ENCODE results near the gene HRAS.

The HRAS gene

GRCh38 chr11:494761-495536, 40.4 kb downstream of the HRAS start:
- no peak for DNase-seq (ENCODE audit: low read depth in 2 of 2)

GRCh38 chr11:492427-493226, 42.7 kb downstream of the HRAS start:
- DNase-seq (ENCODE audit: low read depth in 2 of 2) = no peak

- DNase-seq (ENCODE audit: low read depth in 2 of 2) = no peak
These were observed 44.0 kb downstream of the HRAS start for GRCh38 chr11:491358-491757.

GRCh38 chr11:490930-491260, 44.5 kb downstream of the HRAS start:
- DNase-seq (ENCODE audit: low read depth in 2 of 2) = no peak

GRCh38 chr11:490186-490929, 45.0 kb downstream of the HRAS start:
- DNase-seq (ENCODE audit: low read depth in 2 of 2) = no peak

GRCh38 chr11:489610-490185, 45.7 kb downstream of the HRAS start:
- DNase-seq (ENCODE audit: low read depth in 2 of 2) = no peak

GRCh38 chr11:488992-489391, 46.4 kb downstream of the HRAS start:
- DNase-seq (ENCODE audit: low read depth in 2 of 2) = no peak

- no peak for DNase-seq (ENCODE audit: low read depth in 2 of 2)
These were observed 46.8 kb downstream of the HRAS start for GRCh38 chr11:488579-488978.

GRCh38 chr11:488062-488461, 47.3 kb downstream of the HRAS start:
- no peak for DNase-seq (ENCODE audit: low read depth in 2 of 2)

GRCh38 chr11:487571-488021, 47.8 kb downstream of the HRAS start:
- DNase-seq (ENCODE audit: low read depth in 2 of 2) = no peak

- no peak for DNase-seq (ENCODE audit: low read depth in 2 of 2)
These were observed 49.2 kb downstream of the HRAS start for GRCh38 chr11:486189-486588.

- no peak for DNase-seq (ENCODE audit: low read depth in 2 of 2)
These were observed 50.8 kb downstream of the HRAS start for GRCh38 chr11:484616-485015.

Measured in activated CD8-positive, alpha-beta memory T cell treated with anti-CD3 and anti-CD28 coated beads for 4 hours (primary cell).